K562 (cell line): ENCODE results near the gene FHL1. TPM values are rescaled to one million over a fixed set of nuclear protein-coding genes. Genes with fewer than 3 reads are reported as not detected.

ENCODE experiments used
- ATAC-seq: fragments of 200-7000 bp; cut with Tn5 transposase; 3 replicates; pipeline ENCODE4 v1.9.1; 2020; ENCODE audit warnings: moderate library complexity
- BruUV-seq: library from RNA; stranded (reverse); fragments of 400-500 nt; replicated peaks from 2 replicates; lab custom pipeline; 2021; lab: Mats Ljungman, UMichigan
- CTCF ChIA-PET: fragments of 300-600 bp; formaldehyde crosslinking; extraction: SDS; loops from one replicate; lab custom pipeline; 2021; ENCODE audit warnings: low intra/inter-chr PET ratio; lab: Yijun Ruan, JAX
- POLR2A ChIA-PET: fragments of 300-600, 350-650 bp; sonication (Branson Sonifier 250); formaldehyde crosslinking; extraction: SDS; loops from one replicate; lab custom pipeline; 2021; ENCODE audit warnings: antibody characterized with exemption, inconsistent platforms; lab: Yijun Ruan, JAX
- DNase-seq, 4 experiments: peaks; one replicate each; pipeline versions ENCODE4 v3.0.0 to v3.0.0-alpha.2; 2011 to 2018; ENCODE audit warnings: low spot score in 3 of 4, mixed read lengths in 3 of 4; ENCODE audit errors: extremely low read depth in 1 of 4
- FAIRE-seq: peaks from 2 replicates; lab custom pipeline; 2011; peaks lifted over from hg19 to GRCh38; lab: Jason Lieb, UNC
- H2AFZ ChIP-seq: 2 replicates; pipeline ENCODE4 v1.6.0; 2011; ENCODE audit warnings: low read depth, low read length, control low read depth, inconsistent platforms
- H3K27ac ChIP-seq: fragments of 200-600 bp; 3 replicates; pipeline ENCODE4 v1.8.0; 2011; ENCODE audit warnings: low read depth, mild to moderate bottlenecking, control low read depth, inconsistent platforms, low read length, moderate library complexity, mixed read lengths; ENCODE audit errors: extremely low read depth
- H3K27me3 ChIP-seq, 2 experiments: fragments of 300-600 bp in 1 of 2; 2 replicates in 1 of 2; 3 replicates in 1 of 2; pipeline versions ENCODE4 v1.6.0 to v1.8.0; 2011; ENCODE audit warnings: inconsistent platforms in 2 of 2, low read length in 2 of 2, mild to moderate bottlenecking in 1 of 2, mixed read lengths in 1 of 2, moderate library complexity in 1 of 2; ENCODE audit not compliant: control insufficient read depth in 2 of 2, insufficient read depth in 2 of 2
- H3K36me3 ChIP-seq: fragments of 300-600 bp; 3 replicates; pipeline ENCODE4 v1.8.0; 2011; ENCODE audit warnings: mild to moderate bottlenecking, low read length, inconsistent platforms; ENCODE audit not compliant: control insufficient read depth, insufficient read depth
- H3K4me1 ChIP-seq, 2 experiments: fragments of 200-600 bp in 1 of 2; replicated peaks in 1 of 2; 2 replicates in 1 of 2; 3 replicates in 1 of 2; pipeline versions ENCODE4 v1.5.1 to v1.8.0; 2011; ENCODE audit warnings: inconsistent platforms in 2 of 2, low read length in 2 of 2, mild to moderate bottlenecking in 1 of 2, mixed read lengths in 1 of 2, moderate library complexity in 1 of 2; ENCODE audit not compliant: control insufficient read depth in 2 of 2, insufficient read depth in 2 of 2
- H3K4me2 ChIP-seq: 2 replicates; pipeline ENCODE4 v1.6.1; 2011; ENCODE audit warnings: low read length, control low read depth, inconsistent platforms, mixed read lengths; ENCODE audit not compliant: insufficient read depth
- H3K4me3 ChIP-seq: fragments of 200-600 bp; sonication (generic), shearing (Covaris generic); 2 replicates; pipeline ENCODE4 v1.5.1; 2016; ENCODE audit warnings: control low read depth, inconsistent platforms
- H3K79me2 ChIP-seq: fragments of 200-600 bp; 3 replicates; pipeline ENCODE4 v1.8.0; 2011; ENCODE audit warnings: low read length, inconsistent platforms; ENCODE audit not compliant: control insufficient read depth, insufficient read depth
- H3K9ac ChIP-seq, 2 experiments: 2 replicates each; pipeline versions ENCODE4 v1.6.0 to v1.6.1; 2011; ENCODE audit warnings: low read depth in 2 of 2, low read length in 2 of 2, control low read depth in 1 of 2, inconsistent platforms in 1 of 2, mild to moderate bottlenecking in 1 of 2, mixed read lengths in 1 of 2; ENCODE audit not compliant: insufficient read depth in 1 of 2
- H3K9me1 ChIP-seq: one replicate; pipeline ENCODE4 v1.6.0; 2011; ENCODE audit warnings: inconsistent platforms, mild to moderate bottlenecking, low read length, moderate library complexity; ENCODE audit not compliant: control insufficient read depth, insufficient read depth
- H3K9me3 ChIP-seq: replicated peaks from 2 replicates; pipeline ENCODE4 v1.5.1; 2011; ENCODE audit warnings: low read depth, low read length, inconsistent platforms; ENCODE audit not compliant: control insufficient read depth, insufficient read depth
- H4K20me1 ChIP-seq: replicated peaks from 2 replicates; pipeline ENCODE4 v1.6.1; 2011; ENCODE audit warnings: low read length, inconsistent platforms, mixed read lengths; ENCODE audit not compliant: control insufficient read depth, insufficient read depth
- BACH1 ChIP-seq: fragments of 200-800 bp; sonication (Bioruptor generic); IDR thresholded peaks from 2 replicates; pipeline ENCODE4 v1.6.1; 2016; ENCODE audit warnings: missing genetic modification characterization, missing compliant biosample characterization
- BRF2 ChIP-seq: IDR thresholded peaks from 3 replicates; pipeline ENCODE4 v1.6.1; 2011; ENCODE audit warnings: borderline replicate concordance, mild to moderate bottlenecking; ENCODE audit not compliant: insufficient read length, insufficient read depth
- CBX3 ChIP-seq, 2 experiments: IDR thresholded peaks; 1 replicate in 1 of 2; 2 replicates in 1 of 2; pipeline ENCODE4 v1.6.1; 2012; ENCODE audit warnings: inconsistent platforms in 2 of 2, low read length in 2 of 2, borderline replicate concordance in 1 of 2, control low read depth in 1 of 2
- SIX5 ChIP-seq, 2 experiments: IDR thresholded peaks; 2 replicates each; pipeline ENCODE4 v1.6.1; 2011; ENCODE audit warnings: low read length in 2 of 2, borderline replicate concordance in 1 of 2, low read depth in 1 of 2, mild to moderate bottlenecking in 1 of 2, moderate library complexity in 1 of 2; ENCODE audit not compliant: insufficient read depth in 1 of 2
- TARDBP ChIP-seq: fragments of 450-650 bp; IDR thresholded peaks from 2 replicates; pipeline ENCODE4 v1.6.1; 2016
- TCF3 ChIP-seq: sonication (generic); formaldehyde crosslinking; IDR thresholded peaks from 2 replicates; pipeline ENCODE4 v1.4.0; 2020; ENCODE audit warnings: mild to moderate bottlenecking, missing genetic modification reagents
- THRAP3 ChIP-seq: fragments of 450-650 bp; IDR thresholded peaks from 2 replicates; pipeline ENCODE4 v1.6.1; 2016; ENCODE audit warnings: mild to moderate bottlenecking, inconsistent platforms, borderline replicate concordance
- ZMIZ1 ChIP-seq, 2 experiments: fragments of 150-350 bp in 1 of 2; IDR thresholded peaks; 2 replicates each; pipeline ENCODE4 v1.6.1; 2012 to 2016; ENCODE audit warnings: low read depth in 2 of 2, low read length in 2 of 2, mild to moderate bottlenecking in 1 of 2, moderate library complexity in 1 of 2
- ZNF395 ChIP-seq: fragments of 200-800 bp; sonication (Bioruptor generic); IDR thresholded peaks from 2 replicates; pipeline ENCODE4 v1.6.1; 2017; ENCODE audit warnings: missing genetic modification characterization, missing compliant biosample characterization
- ZNF398 ChIP-seq: fragments of 250-450 bp; sonication (Bioruptor Pico); IDR thresholded peaks from 2 replicates; pipeline ENCODE4 v1.8.0; 2021; ENCODE audit warnings: moderate library complexity, mild to moderate bottlenecking, inconsistent platforms
- ZNF431 ChIP-seq: sonication (generic); formaldehyde crosslinking; IDR thresholded peaks from 2 replicates; pipeline ENCODE4 v1.8.0; 2022; ENCODE audit warnings: mild to moderate bottlenecking, missing genetic modification reagents
- ZNF778 ChIP-seq: fragments of 450-650 bp; formaldehyde crosslinking; IDR thresholded peaks from 2 replicates; pipeline ENCODE4 v1.4.0; 2020; ENCODE audit warnings: mild to moderate bottlenecking, moderate library complexity
- WGBS: fragments of 100-300 bp; shearing (Covaris generic); methylation state at CpG from one replicate; pipeline ENCODE4 v1.1.6; 2016; ENCODE audit warnings: low coverage, mixed read lengths; ENCODE audit not compliant: insufficient coverage; ENCODE audit errors: missing lambda C conversion rate; 5-methylcytosine and 5-hydroxymethylcytosine counted together
- in situ Hi-C: fragments of 300-500 bp; cut with MboI; formaldehyde crosslinking; loops from 4 replicates; pipeline ENCODE4 v1.15.0; 2018; ENCODE audit warnings: inconsistent platforms, mixed read lengths
- intact Hi-C: fragments of 100-400 bp; cut with micrococcal nuclease; formaldehyde crosslinking; loops from 2 replicates; pipeline ENCODE4 v1.14.2; 2022
- polyA plus RNA-seq, 8 experiments: library from polyadenylated mRNA; depleted of rRNA in 4 of 8; stranded (reverse) in 5 of 8; unstranded in 3 of 8; fragments of >200 nt; fragmentation: Nextera tagmentation in 2 of 8; fragmentation: Illumina TruSeq in 1 of 8; extraction: Ambion mirVana in 2 of 8; extraction: Trizol in 1 of 8; gene quantifications; 2 replicates each; pipeline versions ENCODE4 v1.2.1 to v1.2.3, GENCODE V29; 2011 to 2014; ENCODE audit warnings: inconsistent platforms in 1 of 8, missing spikeins in 1 of 8
- total RNA-seq, 7 experiments: library from RNA; depleted of rRNA in 6 of 7; stranded (reverse); fragments of >200 nt in 6 of 7; fragmentation: Illumina TruSeq in 2 of 7; extraction: Trizol in 2 of 7; gene quantifications; 2 replicates each; pipeline versions ENCODE4 v1.2.1 to v1.2.3, GENCODE V29; 2011 to 2021; ENCODE audit warnings: low replicate concordance in 1 of 7

Gene FHL1
- total and polyA plus RNA-seq, 9 of the 15 experiments (the other 6 are each of a cell fraction or from before 2014, with no cell fraction given): 0.03 to 3.0 (median 0.13) TPM; not detected in 1

GRCh38 chrX:136121788-136122187 lies 25.5 kb upstream of the FHL1 start:
- Histone ChIP-seq H3K9me1 (no peaks in the 10 kb centered on the region), H3K4me1 (no peaks in the 10 kb centered on the region), H2AFZ (no peak overlapping the region), H3K9ac (no peak overlapping the region)
- TF ChIP-seq TARDBP: no peak
- no peak for TF ChIP-seq ZMIZ1 (IDR thresholded peaks at IDR 0.05; ENCODE audit: low read depth in 2 of 2, low read length in 2 of 2)
- no peak for TF ChIP-seq SIX5 (IDR thresholded peaks at IDR 0.05; ENCODE audit: borderline replicate concordance in 1 of 2, insufficient read depth in 1 of 2, low read depth in 1 of 2, low read length in 2 of 2)
- TF ChIP-seq ZNF395 (CRISPR knock-in tag): no peak
- TF ChIP-seq BACH1 (tag): no peak
- no peak for TF ChIP-seq ZNF431
- TF ChIP-seq ZNF398 (CRISPR knock-in tag): no peak
- TF ChIP-seq BRF2: no peak
- no peak for TF ChIP-seq ZNF778 (CRISPR knock-in tag)
- TF ChIP-seq CBX3 (IDR thresholded peaks at IDR 0.05; ENCODE audit: borderline replicate concordance in 1 of 2, low read length in 2 of 2): no peak
- no peak for TF ChIP-seq THRAP3
- TF ChIP-seq TCF3 (CRISPR knock-in tag): no peak
- TF ChIP-seq, all 486 proteins: peak for 0
- in situ Hi-C loops: no loop called here
- H3K27ac ChIP-seq: no peak overlapping the region
- FAIRE-seq (no peak), DNase-seq (no peak), ATAC-seq (no peak)
- H3K9me3 ChIP-seq: no peaks in the 10 kb centered on the region
- BruUV-seq: no TSS peak
- H3K4me3 ChIP-seq: no peak overlapping the region
- 10% methylated on average over 1 of the region's 1 CpG for WGBS
- no peak overlapping the region for H3K4me2 ChIP-seq
- ChIA-PET POLR2A (no interaction called here), CTCF (no interaction called here)
- intact Hi-C loops: no loop called here
- no peaks in the 10 kb centered on the region; the same call in 1 of the 2 replicates for H4K20me1 ChIP-seq
- no peaks in the 10 kb centered on the region for H3K36me3 ChIP-seq
- H3K79me2 ChIP-seq: no peaks in the 10 kb centered on the region
- no peaks in the 10 kb centered on the region for H3K27me3 ChIP-seq
